Activated CD4-positive, alpha-beta T cell treated with anti-CD3 and anti-CD28 coated beads, Interleukin-2, amount 10 ng/mL, durations not matched to agents 24 days and 14 days (primary cell): ENCODE measurements around the gene TMOD3. TPM values are rescaled to one million over a fixed set of nuclear protein-coding genes. Genes with fewer than 3 reads are reported as not detected.

Source experiments
- DNase-seq: peaks from one replicate; pipeline ENCODE4 v3.0.0; 2022
- H3K27ac Mint-ChIP-seq: one replicate; pipeline ENCODE4 v1.8.0; 2022; ENCODE audit warnings: mild to moderate bottlenecking, mixed read lengths
- H3K27me3 Mint-ChIP-seq: one replicate; pipeline ENCODE4 v1.8.0; 2022; ENCODE audit warnings: mixed read lengths
- H3K36me3 Mint-ChIP-seq: one replicate; pipeline ENCODE4 v1.8.0; 2022; ENCODE audit warnings: low read depth, mild to moderate bottlenecking, mixed read lengths
- H3K4me1 Mint-ChIP-seq: one replicate; pipeline ENCODE4 v1.8.0; 2021; ENCODE audit warnings: mixed read lengths
- H3K4me3 Mint-ChIP-seq: one replicate; pipeline ENCODE4 v1.8.0; 2022; ENCODE audit warnings: mild to moderate bottlenecking, moderate library complexity, mixed read lengths
- H3K9me3 Mint-ChIP-seq: one replicate; pipeline ENCODE4 v1.8.0; 2021; ENCODE audit warnings: mixed read lengths
- intact Hi-C: fragments of 100-400 bp; cut with micrococcal nuclease; formaldehyde crosslinking; loops from one replicate; pipeline ENCODE4 v1.15.1; 2023
- total RNA-seq: library from RNA; stranded (reverse); gene quantifications from 2 replicates; pipeline ENCODE4 v1.2.3, GENCODE V29; 2022

TMOD3 gene
- total RNA-seq, 1 donor from 2014 or later, result 60.8 TPM

DNA sequence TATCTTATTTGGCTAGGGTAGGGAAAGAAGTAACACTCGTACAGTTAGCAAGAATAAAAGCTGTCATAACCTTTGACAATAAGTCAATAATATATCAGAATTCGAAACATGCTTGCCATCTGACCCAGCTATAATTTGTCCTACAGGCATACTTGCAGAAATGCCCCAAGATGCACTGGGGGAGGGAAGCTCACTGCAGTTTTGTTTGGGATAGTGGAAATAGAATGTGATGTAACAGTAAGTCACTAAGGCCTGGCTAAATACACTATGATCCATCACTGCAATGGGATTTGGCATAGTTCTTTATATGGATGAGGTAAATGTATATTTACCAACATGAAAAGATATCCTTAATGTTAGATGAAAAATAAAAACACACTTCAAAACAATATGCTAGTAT is 25.5 kb upstream of the TMOD3 start:
- intact Hi-C loops, result no loop called here
- no peaks in the 10 kb centered on the region for H3K27me3 Mint-ChIP-seq
- H3K36me3 Mint-ChIP-seq, result peaks cover 8% of the 10 kb centered on the region
- no peak for DNase-seq
- H3K4me3 Mint-ChIP-seq, result no peak overlapping the region
- H3K4me1 Mint-ChIP-seq, result no peaks in the 10 kb centered on the region
- H3K27ac Mint-ChIP-seq, result no peak overlapping the region
- H3K9me3 Mint-ChIP-seq, result no peaks in the 10 kb centered on the region

DNA sequence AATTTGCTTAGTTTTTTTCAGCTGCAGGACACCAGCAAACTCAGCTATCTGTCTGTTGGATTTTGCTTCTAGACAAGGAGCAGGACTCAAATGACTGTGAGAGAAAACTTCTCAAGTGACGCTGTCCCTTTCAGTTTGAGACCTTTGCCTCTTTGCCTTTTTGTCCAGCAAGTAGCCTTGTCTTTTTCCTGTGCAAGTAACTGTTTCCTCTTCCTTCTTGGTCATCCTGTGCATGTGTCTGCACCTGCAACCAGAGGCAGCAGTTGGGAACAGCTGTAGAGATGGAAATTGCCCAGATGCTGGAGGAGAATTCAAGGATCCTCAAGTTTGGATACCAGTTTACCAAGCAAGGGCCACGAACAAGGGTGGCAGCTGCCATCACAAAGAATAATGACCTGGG is 23.3 kb upstream of the TMOD3 start:
- DNase-seq, result no peak
- no peak overlapping the region for H3K27ac Mint-ChIP-seq
- intact Hi-C loops, result no loop called here
- H3K4me1 Mint-ChIP-seq, result no peaks in the 10 kb centered on the region
- peaks cover 7% of the 10 kb centered on the region for H3K36me3 Mint-ChIP-seq
- H3K4me3 Mint-ChIP-seq, result no peak overlapping the region
- no peaks in the 10 kb centered on the region for H3K9me3 Mint-ChIP-seq
- no peaks in the 10 kb centered on the region for H3K27me3 Mint-ChIP-seq

DNA sequence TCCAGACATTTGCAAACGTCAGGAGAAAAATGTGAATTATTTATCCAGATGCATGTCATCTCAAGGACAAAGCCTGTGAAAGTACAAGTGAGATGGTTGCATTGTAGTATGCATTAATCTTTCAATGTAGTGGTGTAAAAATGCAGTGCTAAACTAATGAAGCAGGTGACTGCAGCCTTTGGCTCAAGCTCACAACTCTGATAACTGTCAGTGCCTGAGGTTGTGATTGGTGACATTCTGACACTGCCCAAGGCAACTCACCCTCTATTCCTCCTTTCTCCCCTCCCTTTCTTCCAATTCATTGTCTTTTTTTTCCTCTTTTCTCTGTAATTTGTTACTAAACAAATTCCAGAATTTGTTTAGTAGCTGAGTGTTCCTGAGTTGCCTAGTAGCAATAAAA is 20.0 kb upstream of the TMOD3 start:
- no peaks in the 10 kb centered on the region for H3K27me3 Mint-ChIP-seq
- intact Hi-C loops, result no loop called here
- no peaks in the 10 kb centered on the region for H3K4me1 Mint-ChIP-seq
- no peak overlapping the region for H3K27ac Mint-ChIP-seq
- H3K4me3 Mint-ChIP-seq, result no peak overlapping the region
- DNase-seq, result peak; percentile 17
- no peaks in the 10 kb centered on the region for H3K9me3 Mint-ChIP-seq
- peaks cover 7% of the 10 kb centered on the region for H3K36me3 Mint-ChIP-seq

DNA sequence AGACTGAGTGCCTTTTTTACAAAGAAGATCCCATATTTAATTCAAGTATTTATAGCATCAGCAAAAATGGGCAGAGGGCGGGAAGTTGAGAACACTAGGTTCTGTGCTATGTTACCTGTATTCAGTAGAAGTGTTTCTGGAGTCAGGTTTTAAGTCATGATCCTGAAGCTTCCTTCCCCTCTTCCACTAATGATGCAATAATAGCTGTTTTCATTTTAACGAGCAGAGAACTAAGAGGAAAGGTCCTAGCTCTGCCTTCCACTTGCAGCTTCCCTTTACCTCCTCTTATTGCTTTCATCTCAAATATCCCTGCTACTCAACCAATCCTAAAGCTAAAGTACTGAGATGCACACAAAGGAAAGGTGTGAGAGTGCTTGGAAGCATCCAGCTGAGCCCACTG is 16.9 kb upstream of the TMOD3 start:
- Mint-ChIP-seq H3K36me3 (no peaks in the 10 kb centered on the region), H3K4me1 (no peaks in the 10 kb centered on the region), H3K27ac (no peak overlapping the region), H3K9me3 (no peaks in the 10 kb centered on the region), H3K27me3 (no peaks in the 10 kb centered on the region), H3K4me3 (no peak overlapping the region)
- intact Hi-C loops, result no loop called here
- DNase-seq, result peak; percentile 38

DNA sequence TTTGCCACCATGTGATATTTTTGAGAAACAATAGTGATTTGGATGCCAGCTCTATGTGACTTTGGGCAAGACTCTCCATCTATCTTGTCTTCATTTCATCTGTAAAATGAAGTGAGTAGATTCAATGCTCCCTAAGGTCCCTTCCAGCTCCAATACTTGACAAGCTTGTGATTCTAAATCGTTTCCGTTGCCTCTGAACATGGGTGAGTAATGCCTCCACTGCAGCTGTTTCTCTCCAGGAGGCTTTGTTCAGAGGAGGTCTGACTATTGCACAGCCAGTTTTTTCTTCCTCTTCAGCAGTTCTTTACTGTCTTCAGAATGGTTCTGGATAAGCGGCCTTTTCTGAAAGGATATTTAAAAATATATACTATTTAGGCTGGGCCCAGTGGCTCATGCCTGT is 14.8 kb upstream of the TMOD3 start:
- DNase-seq, result no peak
- H3K4me1 Mint-ChIP-seq, result no peaks in the 10 kb centered on the region
- no peaks in the 10 kb centered on the region for H3K27me3 Mint-ChIP-seq
- no peaks in the 10 kb centered on the region for H3K36me3 Mint-ChIP-seq
- H3K4me3 Mint-ChIP-seq, result no peak overlapping the region
- H3K27ac Mint-ChIP-seq, result no peak overlapping the region
- intact Hi-C loops, result no loop called here
- peaks cover 6% of the 10 kb centered on the region for H3K9me3 Mint-ChIP-seq

DNA sequence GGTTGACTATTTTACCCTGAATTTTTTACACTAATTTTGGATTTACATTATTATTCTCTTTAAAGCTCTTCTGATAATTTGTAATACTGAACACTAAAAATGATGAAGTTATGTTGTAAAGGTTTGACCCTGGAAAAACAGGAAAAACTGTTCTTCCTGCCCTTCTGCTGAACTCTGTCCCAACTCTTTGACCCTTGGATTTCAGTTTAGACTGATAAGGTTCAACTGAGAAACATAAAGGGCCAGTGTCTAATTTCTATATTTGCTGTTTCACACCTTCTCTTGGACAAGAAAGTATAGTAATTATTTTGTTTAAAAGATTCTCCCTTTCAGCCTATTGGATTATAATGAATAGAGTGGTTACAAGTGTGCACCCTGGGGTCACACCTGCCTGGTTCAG is 12.8 kb upstream of the TMOD3 start:
- peaks cover 22% of the 10 kb centered on the region for H3K9me3 Mint-ChIP-seq

DNA sequence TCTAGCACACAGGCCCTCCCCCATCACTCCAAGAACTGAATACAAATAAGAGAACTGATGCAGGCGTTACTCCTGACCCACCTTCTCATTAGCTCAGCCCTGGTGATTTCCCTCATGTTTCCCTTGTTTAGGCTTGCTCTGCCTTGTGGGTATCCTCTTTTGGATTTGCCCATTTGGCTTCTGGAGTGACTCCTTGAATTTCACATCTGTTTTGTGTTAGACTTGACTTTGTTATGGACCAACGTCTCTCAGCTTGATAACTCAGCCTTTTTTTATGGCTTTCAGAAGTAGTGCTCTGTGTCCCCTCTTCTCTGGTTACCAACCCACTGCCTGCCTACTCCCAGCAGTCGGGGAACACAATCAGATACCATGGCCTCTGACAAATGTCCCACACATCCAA is 11.3 kb upstream of the TMOD3 start:
- no peaks in the 10 kb centered on the region for H3K4me1 Mint-ChIP-seq
- DNase-seq, result no peak
- intact Hi-C loops, result no loop called here

More for the DNA sequence above, 12.8 kb upstream of the TMOD3 start:
- Mint-ChIP-seq H3K36me3 (no peaks in the 10 kb centered on the region), H3K27ac (no peak overlapping the region), H3K4me3 (no peak overlapping the region), H3K27me3 (no peaks in the 10 kb centered on the region), H3K4me1 (no peaks in the 10 kb centered on the region)
- intact Hi-C loops, result no loop called here
- no peak for DNase-seq

DNA sequence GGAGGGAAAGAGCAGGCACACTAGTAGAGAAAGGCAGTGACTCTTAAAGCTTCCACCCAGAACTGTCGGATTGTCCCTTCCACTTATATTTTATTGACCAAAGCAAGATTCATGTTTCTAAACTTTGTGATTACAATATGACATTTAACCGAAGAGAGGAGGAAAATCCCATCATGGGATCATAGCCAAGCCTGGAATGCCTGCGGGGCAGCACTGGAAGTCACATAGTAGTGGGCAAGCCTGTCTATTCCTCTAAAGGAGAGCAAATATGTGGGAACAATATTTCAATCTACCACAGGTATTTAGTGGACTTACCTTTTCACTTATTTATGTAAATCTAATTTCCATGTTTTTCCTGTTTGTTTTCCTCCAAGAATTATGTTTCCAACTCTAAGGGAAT is 3.8 kb upstream of the TMOD3 start:
- peak; percentile 46 for DNase-seq
- peaks cover 7% of the 10 kb centered on the region for H3K4me1 Mint-ChIP-seq
- intact Hi-C loops, result no loop called here
- H3K9me3 Mint-ChIP-seq, result peaks cover 13% of the 10 kb centered on the region
- peaks cover 23% of the 10 kb centered on the region for H3K27me3 Mint-ChIP-seq
- peaks cover 2% of the 10 kb centered on the region for H3K36me3 Mint-ChIP-seq
- H3K4me3 Mint-ChIP-seq, result no peak overlapping the region
- no peak overlapping the region for H3K27ac Mint-ChIP-seq

More for the DNA sequence above, 11.3 kb upstream of the TMOD3 start:
- Mint-ChIP-seq H3K27ac (no peak overlapping the region), H3K36me3 (no peaks in the 10 kb centered on the region), H3K27me3 (no peaks in the 10 kb centered on the region), H3K9me3 (peaks cover 26% of the 10 kb centered on the region), H3K4me3 (no peak overlapping the region)

DNA sequence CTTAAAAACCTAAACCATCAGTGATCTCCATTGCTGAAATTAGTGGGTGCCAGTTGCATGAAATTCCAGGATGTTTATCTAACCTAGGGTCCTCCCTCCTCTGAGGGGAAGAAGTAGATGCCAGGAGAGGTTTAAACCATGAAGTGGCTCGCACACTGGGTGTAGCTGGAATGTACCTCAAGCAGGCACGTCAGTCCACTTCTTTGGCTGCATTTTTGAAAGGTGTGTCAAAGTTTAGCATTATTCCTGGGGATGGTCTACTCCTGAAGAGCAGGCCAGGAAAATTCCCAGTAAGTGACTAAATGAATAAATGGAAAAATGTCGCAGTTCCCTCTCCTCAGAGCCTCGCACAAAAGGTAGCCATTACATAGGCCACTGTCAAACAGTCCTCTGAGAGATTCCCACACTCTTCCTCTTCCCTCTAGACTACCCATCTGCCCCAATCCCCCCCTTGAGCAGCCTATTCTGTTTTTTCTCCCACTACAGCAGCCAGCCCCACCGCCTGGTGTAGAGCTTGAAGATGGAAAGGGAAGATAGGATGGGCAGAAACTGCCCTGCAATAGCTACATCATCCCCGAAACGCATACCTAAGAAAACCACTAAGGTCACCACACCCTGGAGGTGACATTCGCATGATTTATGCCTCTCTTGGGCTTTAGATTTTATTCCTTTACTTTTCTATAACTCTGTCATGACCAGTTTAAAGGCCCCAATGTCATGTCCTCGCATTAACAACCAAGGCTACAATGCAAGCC is 655 bp upstream of the TMOD3 start:
- intact Hi-C loops, result no loop called here
- Mint-ChIP-seq H3K4me1 (peaks cover 32% of the 10 kb centered on the region), H3K27me3 (peaks cover 23% of the 10 kb centered on the region), H3K4me3 (peak overlapping the region; percentile 98), H3K27ac (no peak overlapping the region), H3K9me3 (no peaks in the 10 kb centered on the region), H3K36me3 (peaks cover 9% of the 10 kb centered on the region)
- peak; percentile 61 for DNase-seq

DNA sequence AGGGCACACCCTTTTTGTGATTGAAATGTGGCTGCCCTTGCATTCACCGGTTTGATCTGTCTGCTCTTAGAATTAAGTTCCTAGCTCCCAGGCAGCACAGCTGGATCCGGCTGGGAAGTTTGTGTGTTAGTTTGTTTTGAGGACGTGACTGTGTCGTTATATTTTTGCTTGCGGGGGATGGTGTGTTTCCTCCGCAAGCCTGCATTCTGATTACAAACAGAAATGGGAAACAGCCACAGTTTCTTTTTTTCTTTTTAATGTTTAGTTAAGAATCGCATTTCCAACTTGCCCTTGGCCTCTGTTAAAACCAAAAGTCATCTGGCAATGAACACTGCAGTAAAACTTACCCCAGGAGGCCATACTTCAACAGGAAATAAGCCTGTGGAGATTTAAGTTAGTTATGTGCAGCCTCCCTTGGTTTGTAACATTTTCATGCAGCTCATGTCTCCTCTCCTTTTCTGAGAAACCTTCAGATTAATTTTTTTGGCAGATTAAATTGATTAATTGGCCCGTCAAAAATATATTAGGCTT is 888 bp downstream of the TMOD3 start:
- no peak for DNase-seq

DNA sequence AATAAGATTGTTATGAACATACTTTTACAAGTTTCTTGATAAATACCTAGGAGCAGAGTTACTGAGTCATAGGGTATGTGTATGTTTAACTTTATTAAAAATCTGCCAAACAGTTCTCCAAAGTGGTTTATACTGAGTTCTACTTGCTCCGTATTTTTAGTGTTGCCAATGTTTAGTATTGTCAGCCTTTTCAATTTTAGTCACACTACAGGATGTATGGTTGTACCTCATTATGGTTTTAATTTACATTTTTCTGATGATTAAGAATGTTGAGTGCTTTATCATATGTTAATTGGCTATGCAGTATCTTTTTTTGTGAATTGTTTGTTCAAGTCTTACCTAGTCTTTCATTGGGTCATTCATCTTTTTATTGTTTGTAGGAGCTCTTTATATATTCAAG is 4.3 kb downstream of the TMOD3 start:
- Mint-ChIP-seq H3K36me3 (peaks cover 15% of the 10 kb centered on the region), H3K4me3 (peak overlapping the region; percentile 28), H3K27ac (no peak overlapping the region), H3K27me3 (no peaks in the 10 kb centered on the region), H3K9me3 (no peaks in the 10 kb centered on the region), H3K4me1 (peaks cover 66% of the 10 kb centered on the region)
- no peak for DNase-seq
- intact Hi-C loops, result loop anchor here (5.0 kb wide), 3 partner anchors 96 to 344 kb away; partner anchors contain the start of gene LYSMD2

More for the DNA sequence above, 888 bp downstream of the TMOD3 start:
- intact Hi-C loops, result loop anchor here (1.0 to 5.0 kb wide), 4 partner anchors 34 to 347 kb away; partner anchors contain the start of gene LYSMD2
- Mint-ChIP-seq H3K9me3 (no peaks in the 10 kb centered on the region), H3K27me3 (peaks cover 16% of the 10 kb centered on the region), H3K4me3 (peak overlapping the region; percentile 98), H3K36me3 (peaks cover 10% of the 10 kb centered on the region), H3K4me1 (peaks cover 40% of the 10 kb centered on the region), H3K27ac (peak overlapping the region; percentile 96)

DNA sequence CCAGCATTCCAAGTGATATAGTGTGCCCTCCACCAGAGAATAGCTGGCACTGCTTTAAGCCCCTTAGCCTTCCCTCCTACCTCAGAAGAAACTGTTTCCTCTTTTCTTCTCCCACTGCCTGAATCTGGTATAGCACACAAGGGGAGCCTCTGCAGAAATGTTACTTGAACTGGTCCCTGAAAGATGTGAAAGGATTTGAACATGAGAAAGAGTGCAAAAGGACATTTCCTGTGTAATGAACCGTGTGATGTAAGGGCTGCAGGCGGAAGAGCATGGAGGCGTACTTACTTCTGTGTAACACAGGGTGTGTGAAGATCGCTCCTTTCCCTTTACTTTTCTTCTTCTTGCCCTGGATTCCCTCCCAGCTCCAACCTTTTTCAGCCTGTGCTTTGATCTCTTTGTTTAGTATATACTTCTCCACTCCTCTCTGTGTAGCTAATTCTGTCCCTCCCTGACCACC is 8.4 kb downstream of the TMOD3 start:
- Mint-ChIP-seq H3K4me1 (peaks cover 66% of the 10 kb centered on the region), H3K9me3 (no peaks in the 10 kb centered on the region), H3K36me3 (peaks cover 12% of the 10 kb centered on the region), H3K27ac (peak overlapping the region; percentile 64), H3K4me3 (peak overlapping the region; percentile 72), H3K27me3 (no peaks in the 10 kb centered on the region)
- intact Hi-C loops, result no loop called here
- peak; percentile 67 for DNase-seq

DNA sequence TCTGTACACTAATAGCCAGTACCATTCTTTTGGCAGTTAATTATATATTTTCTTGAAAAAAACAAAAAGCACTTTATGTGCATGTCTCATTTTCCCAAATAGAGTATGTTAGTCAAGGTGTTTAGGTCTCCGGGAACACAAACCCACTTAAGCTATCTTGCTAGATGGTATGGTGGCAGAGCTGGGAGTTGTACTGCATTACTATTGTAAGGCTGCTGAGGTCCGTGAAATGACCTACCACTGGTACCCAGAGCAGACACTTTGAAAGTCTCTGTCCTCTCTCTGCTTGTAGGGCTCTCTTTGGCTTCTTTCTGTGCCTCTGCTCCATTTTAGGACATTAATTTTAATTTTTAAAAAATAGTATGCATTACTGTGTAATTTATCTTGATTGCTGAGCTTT is 8.8 kb downstream of the TMOD3 start:
- Mint-ChIP-seq H3K36me3 (peaks cover 12% of the 10 kb centered on the region), H3K4me1 (peaks cover 68% of the 10 kb centered on the region), H3K27ac (peak overlapping the region; percentile 64), H3K9me3 (no peaks in the 10 kb centered on the region), H3K27me3 (no peaks in the 10 kb centered on the region), H3K4me3 (peak overlapping the region; percentile 72)
- no peak for DNase-seq
- intact Hi-C loops, result no loop called here

DNA sequence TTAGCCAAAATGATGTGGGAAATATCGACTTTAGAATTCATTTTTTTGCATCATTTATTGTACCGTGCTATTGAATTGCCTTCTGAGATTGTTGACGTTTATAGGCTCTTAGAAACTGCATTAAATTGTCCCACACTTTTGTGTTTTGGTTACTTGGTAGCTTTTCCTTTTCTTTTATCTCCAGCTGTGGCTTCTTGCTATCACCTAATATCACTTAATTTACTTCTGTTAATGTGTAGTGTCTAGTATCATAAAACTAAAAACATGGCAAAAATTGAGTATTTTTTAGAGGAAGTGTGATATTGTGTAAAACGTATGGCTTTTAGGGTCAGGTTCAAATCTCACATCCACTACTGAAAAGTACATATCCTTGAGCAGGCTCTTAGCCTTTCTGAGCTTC is 11.2 kb downstream of the TMOD3 start:
- peaks cover 11% of the 10 kb centered on the region for H3K36me3 Mint-ChIP-seq
- no peak overlapping the region for H3K27ac Mint-ChIP-seq
- no peaks in the 10 kb centered on the region for H3K27me3 Mint-ChIP-seq
- intact Hi-C loops, result no loop called here
- H3K4me1 Mint-ChIP-seq, result peaks cover 63% of the 10 kb centered on the region
- DNase-seq, result no peak
- no peak overlapping the region for H3K4me3 Mint-ChIP-seq
- no peaks in the 10 kb centered on the region for H3K9me3 Mint-ChIP-seq
